Left colon (tissue), 2 donors: ENCODE results near the gene SLCO4A1. TPM values are rescaled to one million over a fixed set of nuclear protein-coding genes. Genes with fewer than 3 reads are reported as not detected.

Experiments
- ATAC-seq: fragments of 200-7000 bp; cut with Tn5 transposase; one replicate; pipeline ENCODE4 v1.9.1; 2020; ENCODE audit warnings: mild to moderate bottlenecking, moderate library complexity
- DNase-seq, 2 donors: peaks; one replicate each; pipeline ENCODE4 v3.0.0-alpha.2; 2020
- intact Hi-C, 2 donors: fragments of 100-400 bp; cut with DNase I in 1 of 2; cut with micrococcal nuclease in 1 of 2; formaldehyde crosslinking; loops; one replicate each; pipeline versions ENCODE4 v1.11.2 to v1.14.0; 2022; cut with DNase I, micrococcal nuclease
- total RNA-seq, 2 donors: library from RNA; stranded (reverse); fragmentation: NEBNext Ultra II Directional; extraction: Animal tissue kit (Norgen Biotek cat#: 25700); gene quantifications; one replicate each; pipeline ENCODE4 v1.2.1, GENCODE V29; 2021
- donor health status: DM: no; HTN: no; CAD: no.
- donor health status: DM: yes; HTN: yes; CAD: no.

SLCO4A1 gene
- total RNA-seq, 2 donors from 2014 or later: 15.0 to 22.2 TPM

DNA sequence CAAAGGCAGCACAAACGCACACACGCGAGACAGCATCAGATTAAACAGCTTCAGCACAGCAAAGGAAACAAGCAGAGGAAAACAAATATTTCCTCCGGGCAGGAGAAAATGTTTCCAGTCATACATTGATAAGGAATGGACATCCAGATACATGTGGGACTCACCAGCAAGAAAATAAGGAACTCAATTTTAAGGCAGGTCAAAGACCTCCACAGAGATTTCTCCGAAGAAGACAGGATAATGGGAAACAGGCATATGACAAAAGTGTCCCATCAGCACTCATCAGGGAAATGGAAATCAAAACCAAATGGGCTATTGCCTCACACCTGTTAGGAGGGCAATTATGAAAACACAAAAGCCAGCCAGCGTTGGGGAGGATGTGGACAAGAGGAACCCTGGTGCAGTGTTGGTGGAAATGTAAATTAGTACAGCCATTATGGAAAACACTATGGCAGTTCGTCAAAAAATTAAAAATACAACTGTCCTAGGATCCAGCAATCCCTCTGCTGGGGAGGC lies 9.7 kb upstream of the SLCO4A1 start:
- ATAC-seq (no peak), DNase-seq (no peak)
- intact Hi-C loops: no loop called here

DNA sequence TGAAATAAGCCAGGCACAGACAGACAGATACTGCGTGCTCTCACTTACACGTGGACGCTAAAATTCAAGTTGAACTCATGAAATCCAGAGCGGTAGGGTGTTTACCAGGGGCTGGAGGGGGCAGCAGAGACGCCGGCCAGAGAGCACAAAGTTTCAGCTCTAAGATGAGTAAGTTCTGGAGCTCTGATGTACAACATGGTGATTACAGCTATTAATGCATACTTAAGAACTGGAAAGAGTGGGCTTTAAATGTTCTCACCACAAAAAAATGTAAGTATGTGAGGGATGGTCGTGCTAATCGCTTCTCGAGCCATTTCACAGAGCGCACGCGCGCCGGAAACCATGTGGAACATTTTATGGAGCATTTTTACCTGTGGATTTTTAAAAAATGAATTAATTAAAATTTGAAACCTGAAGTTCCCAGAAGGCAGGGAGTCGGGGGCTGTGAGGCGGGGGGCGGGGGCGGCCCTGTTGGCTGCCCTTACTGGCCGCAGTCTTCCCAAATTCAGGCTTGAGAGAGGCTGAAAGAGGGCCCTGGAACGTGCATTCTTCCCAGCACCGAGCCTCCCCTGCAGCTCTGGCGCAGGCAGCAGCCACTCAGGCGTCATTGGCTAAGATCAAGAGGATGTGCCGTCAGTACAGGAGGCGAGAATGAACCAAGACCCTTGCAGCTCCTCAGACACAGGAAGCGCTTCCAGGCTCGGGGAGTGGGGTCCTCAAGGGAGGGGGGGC lies 8.5 kb upstream of the SLCO4A1 start:
- ATAC-seq (no peak), DNase-seq (no peak)
- intact Hi-C loops: no loop called here

DNA sequence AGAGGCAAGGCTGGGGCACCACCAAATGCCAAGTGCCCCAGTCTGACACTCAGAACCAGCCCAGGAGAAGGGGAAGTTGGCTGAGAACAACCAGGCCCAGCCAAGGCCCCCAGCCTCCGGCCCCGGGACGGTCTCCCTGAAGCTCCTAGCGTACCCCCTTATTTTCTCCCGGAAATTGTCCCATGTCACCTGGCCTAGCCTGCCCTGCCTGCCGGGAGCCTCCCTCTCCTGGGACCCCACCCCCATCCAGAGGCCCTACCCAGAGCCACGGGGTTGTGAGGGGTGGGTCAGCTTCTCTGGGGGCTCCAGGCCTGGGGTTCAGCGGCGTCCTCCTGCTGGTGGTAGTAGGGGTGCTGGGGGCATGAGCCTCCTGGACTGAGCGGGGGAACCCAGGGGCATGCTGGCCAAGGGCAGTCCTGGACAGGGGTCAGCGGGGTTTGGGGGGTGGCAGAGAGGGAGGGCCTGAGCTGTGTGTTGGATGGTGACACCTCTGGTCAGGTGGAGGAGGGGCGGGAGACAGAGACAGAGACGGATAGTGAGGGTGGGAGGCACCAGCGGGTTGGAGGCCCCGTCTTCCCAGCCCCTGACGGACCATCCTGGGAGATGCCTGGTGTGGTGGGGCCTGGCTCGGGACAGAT lies 7.9 kb upstream of the SLCO4A1 start:
- intact Hi-C loops: no loop called here
- DNase-seq (peak in 1 of 2 donors; percentile 5), ATAC-seq (no peak)

DNA sequence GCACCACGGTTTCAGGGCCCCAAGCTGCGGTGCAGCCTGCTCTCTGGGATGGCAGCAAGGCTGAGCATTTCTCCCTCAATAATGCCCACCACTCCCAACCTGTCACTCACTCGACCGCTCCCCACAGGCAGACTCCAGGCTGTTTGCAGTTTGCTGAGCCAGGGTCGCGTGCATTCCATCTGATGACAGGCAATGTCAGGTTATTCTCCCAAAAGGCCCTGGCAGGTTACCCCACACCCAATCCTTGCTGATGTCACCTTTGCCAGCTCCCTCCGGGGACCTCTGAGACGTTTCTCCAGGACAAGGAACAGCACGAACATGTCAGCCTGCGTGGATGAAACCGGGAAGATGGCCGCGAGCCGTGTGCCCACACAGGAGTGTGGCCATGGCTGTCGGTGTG lies 7.1 kb upstream of the SLCO4A1 start:
- ATAC-seq (no peak), DNase-seq (no peak)
- intact Hi-C loops: no loop called here

DNA sequence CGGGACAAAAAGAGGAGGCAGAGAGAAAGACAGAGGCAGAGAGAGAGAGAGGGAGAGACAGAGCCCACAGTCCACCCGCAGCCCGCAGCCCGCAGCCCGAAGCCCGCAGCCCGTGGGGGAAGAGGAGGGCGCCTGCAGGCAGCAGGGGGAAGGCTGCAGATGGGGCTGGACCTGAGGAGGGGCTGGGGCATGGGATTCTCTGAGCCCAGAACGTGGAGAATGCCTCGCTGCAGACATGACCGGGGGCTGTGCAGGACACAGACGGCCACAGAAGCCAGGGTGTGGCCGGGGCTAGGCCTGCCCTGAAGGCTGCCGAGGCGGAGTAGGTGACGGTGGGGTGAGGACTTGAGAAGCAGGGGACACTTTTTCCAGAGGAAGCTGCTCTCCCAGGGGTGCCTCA lies 6.5 kb upstream of the SLCO4A1 start:
- no peak for ATAC-seq
- no peak for DNase-seq
- intact Hi-C loops: no loop called here

DNA sequence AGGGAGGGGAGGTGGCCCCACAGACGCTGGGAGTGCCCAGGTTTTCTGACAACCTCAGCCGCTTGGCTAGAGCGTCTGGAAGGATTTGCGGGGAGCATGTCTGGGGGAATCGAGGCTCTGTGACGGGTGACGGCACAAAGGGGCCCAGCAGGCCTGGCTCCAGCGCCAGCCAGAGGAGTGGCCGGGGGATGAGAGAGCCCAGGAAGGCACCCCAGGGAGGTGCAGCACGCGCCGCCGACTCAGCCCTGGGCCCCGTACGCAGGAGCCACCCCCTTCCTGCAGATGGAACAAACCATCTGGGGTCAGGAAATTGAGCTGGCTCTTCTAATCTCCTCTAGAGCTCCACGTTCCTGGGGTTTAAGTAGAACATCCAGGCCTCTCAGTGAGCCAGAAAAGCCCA lies 5.9 kb upstream of the SLCO4A1 start:
- intact Hi-C loops: no loop called here
- DNase-seq (no peak), ATAC-seq (no peak)

DNA sequence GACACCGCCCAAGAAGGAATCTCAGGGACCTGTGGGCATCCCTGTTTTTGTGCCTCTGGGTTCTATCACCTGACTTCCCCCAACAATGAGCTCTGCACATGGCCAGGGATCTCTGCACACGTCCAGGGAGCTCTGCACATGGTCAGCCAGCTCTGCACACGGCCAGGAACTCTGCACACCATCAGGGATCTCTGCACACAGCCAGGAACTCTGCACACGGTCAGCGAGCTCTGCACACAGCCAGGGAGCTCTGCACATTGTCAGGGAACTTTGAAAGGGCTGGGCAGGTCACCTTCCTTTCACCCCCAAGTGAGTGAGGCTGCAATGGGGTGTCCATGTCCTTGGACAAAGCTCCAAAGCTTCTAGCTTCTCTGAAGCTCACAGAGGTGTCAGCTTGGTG lies 5.2 kb upstream of the SLCO4A1 start:
- ATAC-seq (no peak), DNase-seq (no peak)
- intact Hi-C loops: no loop called here

DNA sequence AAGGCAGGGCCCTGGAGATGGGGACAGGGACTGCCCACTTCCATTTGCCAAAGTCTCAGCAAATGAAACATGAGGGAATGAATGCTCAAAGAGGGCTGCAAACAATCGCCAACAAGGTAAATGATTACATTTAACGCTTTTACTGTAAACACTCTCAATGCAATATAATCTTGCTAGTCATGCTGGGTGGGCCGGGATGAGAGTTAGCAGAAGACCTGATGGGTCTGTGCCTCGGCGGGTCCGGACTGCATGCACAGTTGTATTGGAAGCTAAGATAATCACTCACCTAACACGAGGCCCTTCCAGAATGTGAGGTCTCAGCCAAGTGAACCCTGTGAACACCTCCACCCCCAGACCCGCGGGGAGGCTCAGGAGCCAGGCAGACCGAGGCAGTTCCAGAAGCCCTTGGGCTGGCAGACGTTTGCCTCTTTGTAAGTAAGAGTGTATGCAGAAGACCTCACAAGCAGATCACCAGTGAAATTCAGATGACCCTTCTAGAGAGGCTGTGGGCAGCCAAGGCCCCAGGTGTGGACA lies 4.7 kb upstream of the SLCO4A1 start:
- no peak for ATAC-seq
- intact Hi-C loops: no loop called here
- DNase-seq: no peak

DNA sequence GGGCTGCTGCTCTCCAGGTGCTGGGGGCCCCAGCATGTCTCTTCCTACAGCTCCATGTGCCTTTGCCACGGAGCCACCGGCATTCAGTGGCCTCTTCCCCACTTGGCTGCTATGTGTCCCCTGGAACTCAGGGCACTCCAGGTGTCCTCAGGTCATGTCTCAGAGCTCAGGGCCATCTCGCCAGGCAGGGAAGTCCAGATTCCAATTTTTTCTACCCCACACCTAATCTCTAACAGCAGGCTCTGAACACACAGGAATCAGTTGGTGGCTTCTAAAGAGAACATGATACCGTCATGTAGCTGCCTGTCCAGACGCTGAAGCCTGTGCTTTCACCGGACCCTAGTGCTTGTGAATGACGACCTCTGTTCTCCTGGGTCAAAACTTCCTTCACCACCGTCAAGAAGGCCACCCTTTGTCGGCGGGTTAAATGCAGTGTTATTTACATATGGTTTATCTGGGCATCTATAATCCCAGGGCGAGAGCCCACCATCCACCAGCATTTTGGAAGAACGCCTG lies 4.2 kb upstream of the SLCO4A1 start:
- no peak for DNase-seq
- no peak for ATAC-seq
- intact Hi-C loops: no loop called here

DNA sequence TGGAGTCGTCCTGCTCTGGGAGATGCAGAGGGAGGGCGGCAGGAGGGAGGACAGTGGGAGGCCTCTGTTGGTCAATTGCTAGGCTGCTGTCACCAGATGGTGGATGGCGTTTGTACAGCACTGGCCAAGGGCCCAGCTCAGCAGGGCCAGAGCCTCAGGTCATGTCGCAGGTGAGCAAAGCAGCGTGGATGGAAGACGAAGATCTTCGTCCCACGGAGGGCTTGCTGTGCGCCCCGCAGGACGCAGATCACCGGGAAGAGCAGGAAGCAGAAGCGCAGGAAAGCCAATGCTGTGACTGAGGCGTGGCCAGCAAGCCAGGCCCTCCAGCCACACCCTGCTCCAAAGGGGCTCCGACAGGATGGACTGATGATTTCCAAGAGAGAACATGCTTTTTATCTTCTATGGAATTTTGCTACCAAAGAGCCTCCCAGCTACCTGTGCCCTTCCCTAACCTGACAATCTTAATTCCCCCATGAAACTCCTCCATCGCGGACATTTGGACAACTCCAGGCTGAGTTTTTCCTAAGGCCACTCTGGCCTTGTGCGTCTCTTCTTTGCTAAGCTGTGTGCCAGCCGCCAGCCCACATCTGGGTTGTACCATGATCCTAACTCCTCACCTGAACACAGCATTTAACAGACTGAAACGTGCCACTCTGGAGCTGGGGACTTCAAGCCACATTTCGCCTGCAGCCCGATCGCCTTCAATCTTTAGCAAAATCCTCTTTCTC lies 3.5 kb upstream of the SLCO4A1 start:
- ATAC-seq (no peak), DNase-seq (no peak)
- intact Hi-C loops: no loop called here

DNA sequence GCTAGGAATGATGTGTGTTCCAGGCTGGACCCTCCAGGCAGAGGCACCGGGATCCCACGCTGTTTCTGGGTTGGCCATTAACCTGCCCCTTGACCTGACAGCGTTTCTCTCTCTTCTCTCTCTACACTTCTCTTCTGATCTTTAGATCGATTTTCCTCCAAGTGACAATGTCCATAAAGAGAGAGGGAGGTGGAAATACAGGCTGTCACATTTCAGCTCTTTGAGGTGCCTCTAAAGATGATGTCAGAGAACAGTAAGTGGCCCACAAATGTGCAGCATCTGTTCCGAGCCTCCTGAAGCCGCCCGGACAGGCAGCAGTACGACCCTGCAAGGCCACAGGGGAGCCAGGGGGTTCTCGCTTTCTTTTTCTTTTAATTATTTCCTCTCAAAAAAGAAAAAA lies 2.5 kb upstream of the SLCO4A1 start:
- intact Hi-C loops: no loop called here
- no peak for ATAC-seq
- DNase-seq: no peak

DNA sequence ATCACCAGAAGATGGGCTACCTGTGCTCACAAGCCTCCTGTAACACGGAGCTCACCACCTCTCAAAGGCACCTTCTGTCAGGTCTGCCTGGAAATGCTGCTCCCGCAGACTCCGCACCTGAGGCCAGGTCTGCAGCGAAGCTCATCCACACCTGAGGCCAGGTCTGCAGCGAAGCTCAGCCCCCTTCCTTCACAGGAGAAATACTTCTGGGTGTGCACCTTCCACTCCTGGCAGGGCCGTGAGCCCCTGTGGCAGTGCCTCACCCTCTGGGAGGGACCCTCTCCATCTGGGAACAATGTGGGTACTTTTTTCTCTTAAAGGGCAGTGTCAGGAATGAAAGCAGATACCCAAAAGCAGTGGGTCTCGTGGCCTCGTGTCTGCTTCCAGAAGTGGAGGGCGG lies 1.4 kb upstream of the SLCO4A1 start:
- intact Hi-C loops: no loop called here
- no peak for ATAC-seq
- no peak for DNase-seq

DNA sequence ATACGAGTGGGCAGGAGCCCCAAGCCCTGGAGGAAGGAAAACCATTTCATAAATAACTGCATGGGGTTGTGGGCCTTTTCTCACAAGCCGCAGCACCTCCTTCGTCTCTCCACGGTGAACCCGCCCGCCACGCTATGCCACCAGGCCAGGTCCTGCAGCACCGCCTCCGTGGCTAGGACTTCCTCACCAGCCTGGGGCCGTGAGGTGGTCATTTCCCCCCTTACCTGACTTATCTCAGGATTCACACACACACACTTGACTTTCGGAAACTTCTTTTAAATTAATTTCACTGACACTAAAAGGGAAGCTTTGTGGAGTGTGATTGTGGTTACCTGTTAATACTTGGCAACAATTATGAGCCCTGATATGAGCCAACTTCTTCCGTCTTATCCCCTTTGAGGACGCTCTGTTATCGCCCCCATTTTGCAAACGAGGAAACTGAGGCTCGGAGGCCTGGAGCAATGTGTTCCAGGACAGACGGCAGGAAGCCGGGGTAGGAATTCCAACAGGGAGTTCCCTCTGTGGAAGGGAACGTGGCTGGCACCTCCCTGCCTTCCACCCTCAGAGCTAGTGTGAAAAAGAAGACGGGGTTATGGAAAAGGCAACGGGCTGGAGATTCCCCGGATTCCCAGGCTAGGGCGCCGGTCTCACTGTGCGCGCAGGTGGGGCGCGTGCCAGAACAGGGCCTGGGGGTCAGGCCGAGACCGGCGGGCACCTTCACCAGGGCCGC lies 817 bp upstream of the SLCO4A1 start:
- DNase-seq (no peak), ATAC-seq (no peak)
- intact Hi-C loops: no loop called here

DNA sequence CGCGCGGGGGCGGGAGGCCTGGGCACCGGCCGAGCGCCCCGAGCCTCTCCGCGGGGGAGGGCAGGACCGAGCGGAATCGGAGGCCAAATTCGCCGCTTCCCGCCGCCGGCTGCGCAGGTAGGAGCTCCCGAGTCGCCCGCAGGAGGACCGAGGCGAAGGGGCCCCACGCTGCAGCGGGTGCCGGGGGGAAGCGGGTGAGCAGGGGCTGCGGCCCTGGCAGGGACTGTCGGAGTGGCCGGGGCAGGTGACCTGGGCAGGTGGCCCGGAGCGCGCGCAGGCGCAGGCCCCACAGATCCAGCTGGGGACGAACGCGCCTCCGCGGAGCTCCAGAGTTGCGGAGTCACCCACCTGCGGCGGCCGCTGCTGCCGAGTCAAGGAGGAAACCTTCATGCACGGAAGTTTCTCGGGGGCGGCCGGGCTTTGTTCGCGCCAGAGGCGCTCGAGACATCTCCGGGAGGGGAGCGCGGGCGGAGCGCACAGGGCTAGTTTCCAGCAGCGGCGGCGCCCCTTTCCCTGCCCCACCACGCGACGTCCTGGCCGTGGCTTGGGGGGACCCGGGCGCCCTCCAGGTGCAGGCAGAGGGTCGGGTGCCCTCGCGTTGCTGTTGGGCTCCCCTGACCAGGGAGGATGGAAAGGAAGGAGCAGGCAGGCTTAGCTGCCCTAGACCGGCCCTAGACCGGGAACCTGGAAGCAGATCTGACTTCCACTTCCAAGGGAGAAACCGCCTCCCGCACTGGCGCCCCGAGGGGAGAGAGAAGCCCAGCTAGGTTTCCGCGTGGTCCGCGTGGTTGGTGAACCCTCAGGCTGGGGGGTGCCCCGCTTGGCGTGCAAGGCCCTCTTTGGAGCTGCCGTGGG lies 590 bp downstream of the SLCO4A1 start:
- DNase-seq (peak in 1 of 2 donors; percentile 73), ATAC-seq (peak; percentile 5)
- intact Hi-C loops: no loop called here

DNA sequence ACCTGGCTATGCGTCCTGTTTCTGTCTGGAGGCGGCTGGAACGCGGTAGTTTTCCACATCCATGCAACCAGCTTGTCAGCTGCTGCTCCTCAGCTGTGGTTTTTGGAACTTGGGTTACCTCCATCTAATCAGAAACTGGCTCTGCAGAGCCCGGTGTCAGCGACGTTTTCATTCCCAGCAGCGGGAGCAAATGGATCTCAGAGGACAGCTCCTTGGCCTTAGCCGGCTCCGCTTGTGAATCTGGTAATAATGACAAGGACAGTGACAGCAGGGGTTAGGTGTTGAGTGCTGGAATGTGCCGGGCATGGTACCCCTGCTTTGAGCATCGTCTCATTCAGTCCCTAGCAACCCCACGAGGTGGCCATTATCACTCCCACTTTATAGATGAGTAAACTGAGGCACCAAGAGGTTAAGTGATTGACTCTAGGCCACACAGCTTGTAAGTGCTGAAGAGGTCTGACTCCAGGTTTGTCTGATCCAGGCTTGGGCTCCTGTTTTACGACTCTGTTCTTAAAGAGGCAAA lies 1.3 kb downstream of the SLCO4A1 start:
- DNase-seq (no peak), ATAC-seq (no peak)
- intact Hi-C loops: no loop called here

DNA sequence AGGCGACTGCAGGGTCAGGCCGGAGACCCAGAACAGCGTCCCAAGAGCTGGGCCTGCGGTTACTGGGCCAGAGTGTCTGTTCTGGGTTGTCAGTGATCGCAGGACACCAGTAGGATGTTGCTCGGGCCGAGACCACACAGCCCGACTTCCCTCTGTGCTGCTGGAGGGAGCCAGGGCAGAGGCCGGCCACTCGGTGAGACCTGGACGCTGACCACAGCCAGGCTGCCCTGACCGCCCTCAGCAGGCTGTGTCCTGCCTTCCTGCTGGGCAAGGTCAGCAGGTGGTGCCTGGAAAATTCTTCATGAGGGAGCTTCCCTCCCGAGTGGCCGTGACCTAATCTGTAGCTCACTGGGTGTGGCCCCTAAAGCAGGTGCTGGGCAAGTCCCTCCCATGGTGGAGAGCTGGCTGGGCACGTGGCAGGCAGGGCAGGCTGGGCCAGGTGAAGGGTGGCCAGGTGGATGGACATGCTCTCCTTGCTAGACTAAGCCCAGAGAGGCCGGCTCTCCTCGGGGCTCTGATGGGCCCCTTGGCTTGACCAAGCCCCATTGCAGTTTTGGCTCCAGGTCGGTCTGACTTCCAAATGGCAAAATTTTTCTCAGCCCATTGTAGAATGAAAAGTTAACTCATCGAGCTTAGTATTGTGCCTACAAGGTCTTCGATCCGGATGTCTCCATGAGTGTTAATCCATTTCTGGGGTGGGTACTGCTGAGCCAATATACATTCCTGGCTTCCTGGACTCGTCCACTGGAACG lies 1.9 kb downstream of the SLCO4A1 start:
- DNase-seq (peak; percentile 74 to 92), ATAC-seq (peak; percentile 61)
- intact Hi-C loops: no loop called here
